ENCODE data around the gene NUDT4.

Gene NUDT4

GRCh38 chr12:93379326-93379980 is 1.7 kb downstream of the NUDT4 start:
- Histone ChIP-seq H3K27me3 (ENCODE audit: insufficient read depth, low read length) (no peaks in the 10 kb centered on the region), H2AFZ (ENCODE audit: insufficient read depth, low read length, poor library complexity) (no peak overlapping the region), H3K4me2 (ENCODE audit: low read length) (peak overlapping the region; percentile 72), H3K79me2 (ENCODE audit: control insufficient read depth, insufficient read depth, low read length, poor library complexity) (peaks cover 12% of the 10 kb centered on the region), H3K36me3 (ENCODE audit: control insufficient read depth in 1 of 2, insufficient read depth in 2 of 2, low read length in 2 of 2) (no peaks in the 10 kb centered on the region), H3K4ac (ENCODE audit: low read depth, low read length) (peak overlapping the region; percentile 72), H3K14ac (ENCODE audit: low read length) (no peak overlapping the region), H2BK5ac (ENCODE audit: low read depth, low read length, poor library complexity) (no peak overlapping the region), H3K4me1 (ENCODE audit: control insufficient read depth in 1 of 2, insufficient read depth in 2 of 2, low read length in 2 of 2) (peaks cover 5 to 11% of the 10 kb centered on the region in 2 experiments), H4K12ac (ENCODE audit: low read depth, low read length) (no peak overlapping the region), H3K4me3 (ENCODE audit: low read depth, low read length) (peak overlapping the region; percentile 89), H2BK120ac (ENCODE audit: insufficient read depth, low read length, poor library complexity) (no peak overlapping the region), H4K91ac (ENCODE audit: low read depth, low read length) (no peak overlapping the region), H3K18ac (ENCODE audit: low read length) (no peak overlapping the region), H2AK5ac (ENCODE audit: low read length) (no peak overlapping the region), H3K9me3 (ENCODE audit: insufficient read depth, low read depth, low read length) (no peaks in the 10 kb centered on the region), H3K79me1 (ENCODE audit: low read length) (peaks cover 10% of the 10 kb centered on the region), H3K9ac (ENCODE audit: low read length) (no peak overlapping the region), H2BK12ac (ENCODE audit: low read length) (no peak overlapping the region), H4K8ac (ENCODE audit: low read depth, low read length) (no peak overlapping the region), H3K27ac (ENCODE audit: low read depth, low read length) (no peak overlapping the region), H3K23ac (ENCODE audit: low read length) (no peak overlapping the region)
- no CpG with 5 or more reads among the region's 8 CpGs for WGBS (ENCODE audit: extremely low coverage, insufficient coverage, insufficient read length)
- DNase-seq, result no peak

- Histone ChIP-seq H3K79me1 (ENCODE audit: low read length) (peaks cover 10% of the 10 kb centered on the region), H4K12ac (ENCODE audit: low read depth, low read length) (no peak overlapping the region), H3K27ac (ENCODE audit: low read depth, low read length) (no peak overlapping the region), H3K4me3 (ENCODE audit: low read depth, low read length) (no peak overlapping the region), H3K9ac (ENCODE audit: low read length) (no peak overlapping the region), H3K4me1 (ENCODE audit: control insufficient read depth in 1 of 2, insufficient read depth in 2 of 2, low read length in 2 of 2) (peaks cover 5 to 11% of the 10 kb centered on the region in 2 experiments), H3K27me3 (ENCODE audit: insufficient read depth, low read length) (no peaks in the 10 kb centered on the region), H2BK12ac (ENCODE audit: low read length) (no peak overlapping the region), H3K4ac (ENCODE audit: low read depth, low read length) (peak overlapping the region; percentile 80), H3K9me3 (ENCODE audit: insufficient read depth, low read depth, low read length) (no peaks in the 10 kb centered on the region), H4K91ac (ENCODE audit: low read depth, low read length) (no peak overlapping the region), H2BK120ac (ENCODE audit: insufficient read depth, low read length, poor library complexity) (no peak overlapping the region), H3K14ac (ENCODE audit: low read length) (no peak overlapping the region), H2BK5ac (ENCODE audit: low read depth, low read length, poor library complexity) (no peak overlapping the region), H3K18ac (ENCODE audit: low read length) (no peak overlapping the region), H2AFZ (ENCODE audit: insufficient read depth, low read length, poor library complexity) (no peak overlapping the region), H4K8ac (ENCODE audit: low read depth, low read length) (no peak overlapping the region), H3K4me2 (ENCODE audit: low read length) (peak overlapping the region; percentile 72), H3K79me2 (ENCODE audit: control insufficient read depth, insufficient read depth, low read length, poor library complexity) (peaks cover 12% of the 10 kb centered on the region), H3K23ac (ENCODE audit: low read length) (no peak overlapping the region), H3K36me3 (ENCODE audit: control insufficient read depth in 1 of 2, insufficient read depth in 2 of 2, low read length in 2 of 2) (no peaks in the 10 kb centered on the region), H2AK5ac (ENCODE audit: low read length) (no peak overlapping the region)
- no peak for DNase-seq
Measured at GRCh38 chr12:93379981-93380361, 2.2 kb downstream of the NUDT4 start.

- Histone ChIP-seq H3K4me3 (ENCODE audit: low read depth, low read length) (no peak overlapping the region), H2BK120ac (ENCODE audit: insufficient read depth, low read length, poor library complexity) (no peak overlapping the region), H3K14ac (ENCODE audit: low read length) (no peak overlapping the region), H3K36me3 (ENCODE audit: control insufficient read depth in 1 of 2, insufficient read depth in 2 of 2, low read length in 2 of 2) (no peaks in the 10 kb centered on the region), H4K8ac (ENCODE audit: low read depth, low read length) (no peak overlapping the region), H3K18ac (ENCODE audit: low read length) (no peak overlapping the region), H3K79me2 (ENCODE audit: control insufficient read depth, insufficient read depth, low read length, poor library complexity) (peaks cover 12% of the 10 kb centered on the region), H3K4me2 (ENCODE audit: low read length) (peak overlapping the region; percentile 24), H3K9ac (ENCODE audit: low read length) (no peak overlapping the region), H2BK12ac (ENCODE audit: low read length) (no peak overlapping the region), H2AK5ac (ENCODE audit: low read length) (no peak overlapping the region), H3K79me1 (ENCODE audit: low read length) (peaks cover 10% of the 10 kb centered on the region), H3K27me3 (ENCODE audit: insufficient read depth, low read length) (no peaks in the 10 kb centered on the region), H2AFZ (ENCODE audit: insufficient read depth, low read length, poor library complexity) (no peak overlapping the region), H3K23ac (ENCODE audit: low read length) (no peak overlapping the region), H3K9me3 (ENCODE audit: insufficient read depth, low read depth, low read length) (no peaks in the 10 kb centered on the region), H3K27ac (ENCODE audit: low read depth, low read length) (no peak overlapping the region), H3K4me1 (ENCODE audit: control insufficient read depth in 1 of 2, insufficient read depth in 2 of 2, low read length in 2 of 2) (peaks cover 5 to 11% of the 10 kb centered on the region in 2 experiments), H4K91ac (ENCODE audit: low read depth, low read length) (no peak overlapping the region), H4K12ac (ENCODE audit: low read depth, low read length) (no peak overlapping the region), H3K4ac (ENCODE audit: low read depth, low read length) (no peak overlapping the region), H2BK5ac (ENCODE audit: low read depth, low read length, poor library complexity) (no peak overlapping the region)
- DNase-seq, result peak in 1 of 2 donors; percentile 15
- WGBS (ENCODE audit: extremely low coverage, insufficient coverage, insufficient read length), result no CpG with 5 or more reads among the region's 2 CpGs
Measured at GRCh38 chr12:93380480-93381121, 2.9 kb downstream of the NUDT4 start.

- Histone ChIP-seq H4K8ac (ENCODE audit: low read depth, low read length) (no peak overlapping the region), H2BK120ac (ENCODE audit: insufficient read depth, low read length, poor library complexity) (no peak overlapping the region), H2AK5ac (ENCODE audit: low read length) (no peak overlapping the region), H3K79me2 (ENCODE audit: control insufficient read depth, insufficient read depth, low read length, poor library complexity) (peaks cover 12% of the 10 kb centered on the region), H2BK12ac (ENCODE audit: low read length) (no peak overlapping the region), H4K12ac (ENCODE audit: low read depth, low read length) (no peak overlapping the region), H3K4me1 (ENCODE audit: control insufficient read depth in 1 of 2, insufficient read depth in 2 of 2, low read length in 2 of 2) (peaks cover 5 to 10% of the 10 kb centered on the region in 2 experiments), H4K91ac (ENCODE audit: low read depth, low read length) (no peak overlapping the region), H3K4me2 (ENCODE audit: low read length) (peak overlapping the region; percentile 31), H3K4me3 (ENCODE audit: low read depth, low read length) (no peak overlapping the region), H3K14ac (ENCODE audit: low read length) (no peak overlapping the region), H3K23ac (ENCODE audit: low read length) (no peak overlapping the region), H3K9ac (ENCODE audit: low read length) (no peak overlapping the region), H2BK5ac (ENCODE audit: low read depth, low read length, poor library complexity) (no peak overlapping the region), H3K27ac (ENCODE audit: low read depth, low read length) (no peak overlapping the region), H3K79me1 (ENCODE audit: low read length) (peaks cover 10% of the 10 kb centered on the region), H2AFZ (ENCODE audit: insufficient read depth, low read length, poor library complexity) (no peak overlapping the region), H3K36me3 (ENCODE audit: control insufficient read depth in 1 of 2, insufficient read depth in 2 of 2, low read length in 2 of 2) (peaks cover 0 to 3% of the 10 kb centered on the region in 2 experiments), H3K9me3 (ENCODE audit: insufficient read depth, low read depth, low read length) (no peaks in the 10 kb centered on the region), H3K18ac (ENCODE audit: low read length) (no peak overlapping the region), H3K4ac (ENCODE audit: low read depth, low read length) (peak overlapping the region; percentile 92), H3K27me3 (ENCODE audit: insufficient read depth, low read length) (no peaks in the 10 kb centered on the region)
- WGBS (ENCODE audit: extremely low coverage, insufficient coverage, insufficient read length), result 100% methylated on average over 2 of the region's 5 CpGs
- no peak for DNase-seq
Measured at GRCh38 chr12:93381161-93381975, 3.6 kb downstream of the NUDT4 start.
